ENCODE results near the gene PDGFD. TPM values are rescaled to one million over a fixed set of nuclear protein-coding genes. Genes with fewer than 3 reads are reported as not detected.

PDGFD gene
- total and polyA plus RNA-seq, 2 experiments from 2014 or later: 1.9 to 4.5 TPM

DNA sequence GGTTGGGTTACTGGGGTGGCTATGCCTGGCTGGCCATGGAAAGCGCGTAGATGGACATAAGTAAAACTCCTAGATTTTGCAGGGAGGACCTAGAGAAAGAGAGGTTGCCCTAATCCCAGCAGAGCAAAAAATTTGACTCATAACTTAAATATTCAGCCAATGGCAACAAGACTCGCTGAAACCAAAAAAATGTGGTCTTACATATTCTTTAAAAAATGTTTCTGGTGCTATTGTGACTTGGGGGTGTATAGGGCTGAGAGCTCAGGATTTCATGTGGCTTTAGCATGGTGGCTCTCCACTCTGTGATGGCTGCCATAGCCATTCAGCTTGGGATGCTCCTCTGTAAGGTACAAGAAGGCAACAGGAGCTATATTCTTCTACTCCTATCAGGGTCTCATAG, 27.2 kb upstream of the PDGFD start:
- H3K27ac Mint-ChIP-seq: no peak overlapping the region
- no peak overlapping the region for H3K4me3 ChIP-seq
- peaks cover 2% of the 10 kb centered on the region for H3K27me3 Mint-ChIP-seq (ENCODE audit: insufficient read depth, low read depth, poor library complexity)
- ATAC-seq: no peak
- no peaks in the 10 kb centered on the region for H4K20me1 ChIP-seq (replicated peaks; ENCODE audit: insufficient read depth)
- H3K9me2 ChIP-seq (ENCODE audit: insufficient read depth): no peaks in the 10 kb centered on the region
- H3K79me2 ChIP-seq (replicated peaks; ENCODE audit: insufficient read depth): no peaks in the 10 kb centered on the region
- peaks cover 14% of the 10 kb centered on the region; the same call in 2 of the 3 replicates for H3K9me3 Mint-ChIP-seq
- no peak for TF ChIP-seq JUNB (IDR thresholded peaks at IDR 0.05; ENCODE audit: unreplicated experiment)
- no peak for TF ChIP-seq NANOG (IDR thresholded peaks at IDR 0.05; ENCODE audit: borderline replicate concordance)
- no peak for TF ChIP-seq ZNF331 (CRISPR knock-in tag; IDR thresholded peaks at IDR 0.05; ENCODE audit: low read depth)
- TF ChIP-seq CREB1 (CRISPR knock-in tag; IDR thresholded peaks at IDR 0.05; ENCODE audit: low read depth): no peak
- TF ChIP-seq ZNF114 (CRISPR knock-in tag; IDR thresholded peaks at IDR 0.05): no peak
- TF ChIP-seq EZH2 (IDR thresholded peaks at IDR 0.05; ENCODE audit: low read depth, unreplicated experiment): no peak
- TF ChIP-seq, protein P1, sequence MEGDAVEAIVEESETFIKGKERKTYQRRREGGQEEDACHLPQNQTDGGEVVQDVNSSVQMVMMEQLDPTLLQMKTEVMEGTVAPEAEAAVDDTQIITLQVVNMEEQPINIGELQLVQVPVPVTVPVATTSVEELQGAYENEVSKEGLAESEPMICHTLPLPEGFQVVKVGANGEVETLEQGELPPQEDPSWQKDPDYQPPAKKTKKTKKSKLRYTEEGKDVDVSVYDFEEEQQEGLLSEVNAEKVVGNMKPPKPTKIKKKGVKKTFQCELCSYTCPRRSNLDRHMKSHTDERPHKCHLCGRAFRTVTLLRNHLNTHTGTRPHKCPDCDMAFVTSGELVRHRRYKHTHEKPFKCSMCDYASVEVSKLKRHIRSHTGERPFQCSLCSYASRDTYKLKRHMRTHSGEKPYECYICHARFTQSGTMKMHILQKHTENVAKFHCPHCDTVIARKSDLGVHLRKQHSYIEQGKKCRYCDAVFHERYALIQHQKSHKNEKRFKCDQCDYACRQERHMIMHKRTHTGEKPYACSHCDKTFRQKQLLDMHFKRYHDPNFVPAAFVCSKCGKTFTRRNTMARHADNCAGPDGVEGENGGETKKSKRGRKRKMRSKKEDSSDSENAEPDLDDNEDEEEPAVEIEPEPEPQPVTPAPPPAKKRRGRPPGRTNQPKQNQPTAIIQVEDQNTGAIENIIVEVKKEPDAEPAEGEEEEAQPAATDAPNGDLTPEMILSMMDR (conservative IDR thresholded peaks at IDR 0.05; ENCODE audit: low read depth in 2 of 2): no peak
- TF ChIP-seq, protein P2, sequence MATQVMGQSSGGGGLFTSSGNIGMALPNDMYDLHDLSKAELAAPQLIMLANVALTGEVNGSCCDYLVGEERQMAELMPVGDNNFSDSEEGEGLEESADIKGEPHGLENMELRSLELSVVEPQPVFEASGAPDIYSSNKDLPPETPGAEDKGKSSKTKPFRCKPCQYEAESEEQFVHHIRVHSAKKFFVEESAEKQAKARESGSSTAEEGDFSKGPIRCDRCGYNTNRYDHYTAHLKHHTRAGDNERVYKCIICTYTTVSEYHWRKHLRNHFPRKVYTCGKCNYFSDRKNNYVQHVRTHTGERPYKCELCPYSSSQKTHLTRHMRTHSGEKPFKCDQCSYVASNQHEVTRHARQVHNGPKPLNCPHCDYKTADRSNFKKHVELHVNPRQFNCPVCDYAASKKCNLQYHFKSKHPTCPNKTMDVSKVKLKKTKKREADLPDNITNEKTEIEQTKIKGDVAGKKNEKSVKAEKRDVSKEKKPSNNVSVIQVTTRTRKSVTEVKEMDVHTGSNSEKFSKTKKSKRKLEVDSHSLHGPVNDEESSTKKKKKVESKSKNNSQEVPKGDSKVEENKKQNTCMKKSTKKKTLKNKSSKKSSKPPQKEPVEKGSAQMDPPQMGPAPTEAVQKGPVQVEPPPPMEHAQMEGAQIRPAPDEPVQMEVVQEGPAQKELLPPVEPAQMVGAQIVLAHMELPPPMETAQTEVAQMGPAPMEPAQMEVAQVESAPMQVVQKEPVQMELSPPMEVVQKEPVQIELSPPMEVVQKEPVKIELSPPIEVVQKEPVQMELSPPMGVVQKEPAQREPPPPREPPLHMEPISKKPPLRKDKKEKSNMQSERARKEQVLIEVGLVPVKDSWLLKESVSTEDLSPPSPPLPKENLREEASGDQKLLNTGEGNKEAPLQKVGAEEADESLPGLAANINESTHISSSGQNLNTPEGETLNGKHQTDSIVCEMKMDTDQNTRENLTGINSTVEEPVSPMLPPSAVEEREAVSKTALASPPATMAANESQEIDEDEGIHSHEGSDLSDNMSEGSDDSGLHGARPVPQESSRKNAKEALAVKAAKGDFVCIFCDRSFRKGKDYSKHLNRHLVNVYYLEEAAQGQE (IDR thresholded peaks at IDR 0.05; ENCODE audit: unreplicated experiment): no peak
- no peak for TF ChIP-seq STAT1 (IDR thresholded peaks at IDR 0.05; ENCODE audit: unreplicated experiment)
- no peak for TF ChIP-seq EZH2phosphoT487 (IDR thresholded peaks at IDR 0.05; ENCODE audit: unreplicated experiment)
- TF ChIP-seq, protein P3, sequence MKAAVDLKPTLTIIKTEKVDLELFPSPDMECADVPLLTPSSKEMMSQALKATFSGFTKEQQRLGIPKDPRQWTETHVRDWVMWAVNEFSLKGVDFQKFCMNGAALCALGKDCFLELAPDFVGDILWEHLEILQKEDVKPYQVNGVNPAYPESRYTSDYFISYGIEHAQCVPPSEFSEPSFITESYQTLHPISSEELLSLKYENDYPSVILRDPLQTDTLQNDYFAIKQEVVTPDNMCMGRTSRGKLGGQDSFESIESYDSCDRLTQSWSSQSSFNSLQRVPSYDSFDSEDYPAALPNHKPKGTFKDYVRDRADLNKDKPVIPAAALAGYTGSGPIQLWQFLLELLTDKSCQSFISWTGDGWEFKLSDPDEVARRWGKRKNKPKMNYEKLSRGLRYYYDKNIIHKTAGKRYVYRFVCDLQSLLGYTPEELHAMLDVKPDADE (IDR thresholded peaks at IDR 0.05): no peak
- TF ChIP-seq, protein P4, sequence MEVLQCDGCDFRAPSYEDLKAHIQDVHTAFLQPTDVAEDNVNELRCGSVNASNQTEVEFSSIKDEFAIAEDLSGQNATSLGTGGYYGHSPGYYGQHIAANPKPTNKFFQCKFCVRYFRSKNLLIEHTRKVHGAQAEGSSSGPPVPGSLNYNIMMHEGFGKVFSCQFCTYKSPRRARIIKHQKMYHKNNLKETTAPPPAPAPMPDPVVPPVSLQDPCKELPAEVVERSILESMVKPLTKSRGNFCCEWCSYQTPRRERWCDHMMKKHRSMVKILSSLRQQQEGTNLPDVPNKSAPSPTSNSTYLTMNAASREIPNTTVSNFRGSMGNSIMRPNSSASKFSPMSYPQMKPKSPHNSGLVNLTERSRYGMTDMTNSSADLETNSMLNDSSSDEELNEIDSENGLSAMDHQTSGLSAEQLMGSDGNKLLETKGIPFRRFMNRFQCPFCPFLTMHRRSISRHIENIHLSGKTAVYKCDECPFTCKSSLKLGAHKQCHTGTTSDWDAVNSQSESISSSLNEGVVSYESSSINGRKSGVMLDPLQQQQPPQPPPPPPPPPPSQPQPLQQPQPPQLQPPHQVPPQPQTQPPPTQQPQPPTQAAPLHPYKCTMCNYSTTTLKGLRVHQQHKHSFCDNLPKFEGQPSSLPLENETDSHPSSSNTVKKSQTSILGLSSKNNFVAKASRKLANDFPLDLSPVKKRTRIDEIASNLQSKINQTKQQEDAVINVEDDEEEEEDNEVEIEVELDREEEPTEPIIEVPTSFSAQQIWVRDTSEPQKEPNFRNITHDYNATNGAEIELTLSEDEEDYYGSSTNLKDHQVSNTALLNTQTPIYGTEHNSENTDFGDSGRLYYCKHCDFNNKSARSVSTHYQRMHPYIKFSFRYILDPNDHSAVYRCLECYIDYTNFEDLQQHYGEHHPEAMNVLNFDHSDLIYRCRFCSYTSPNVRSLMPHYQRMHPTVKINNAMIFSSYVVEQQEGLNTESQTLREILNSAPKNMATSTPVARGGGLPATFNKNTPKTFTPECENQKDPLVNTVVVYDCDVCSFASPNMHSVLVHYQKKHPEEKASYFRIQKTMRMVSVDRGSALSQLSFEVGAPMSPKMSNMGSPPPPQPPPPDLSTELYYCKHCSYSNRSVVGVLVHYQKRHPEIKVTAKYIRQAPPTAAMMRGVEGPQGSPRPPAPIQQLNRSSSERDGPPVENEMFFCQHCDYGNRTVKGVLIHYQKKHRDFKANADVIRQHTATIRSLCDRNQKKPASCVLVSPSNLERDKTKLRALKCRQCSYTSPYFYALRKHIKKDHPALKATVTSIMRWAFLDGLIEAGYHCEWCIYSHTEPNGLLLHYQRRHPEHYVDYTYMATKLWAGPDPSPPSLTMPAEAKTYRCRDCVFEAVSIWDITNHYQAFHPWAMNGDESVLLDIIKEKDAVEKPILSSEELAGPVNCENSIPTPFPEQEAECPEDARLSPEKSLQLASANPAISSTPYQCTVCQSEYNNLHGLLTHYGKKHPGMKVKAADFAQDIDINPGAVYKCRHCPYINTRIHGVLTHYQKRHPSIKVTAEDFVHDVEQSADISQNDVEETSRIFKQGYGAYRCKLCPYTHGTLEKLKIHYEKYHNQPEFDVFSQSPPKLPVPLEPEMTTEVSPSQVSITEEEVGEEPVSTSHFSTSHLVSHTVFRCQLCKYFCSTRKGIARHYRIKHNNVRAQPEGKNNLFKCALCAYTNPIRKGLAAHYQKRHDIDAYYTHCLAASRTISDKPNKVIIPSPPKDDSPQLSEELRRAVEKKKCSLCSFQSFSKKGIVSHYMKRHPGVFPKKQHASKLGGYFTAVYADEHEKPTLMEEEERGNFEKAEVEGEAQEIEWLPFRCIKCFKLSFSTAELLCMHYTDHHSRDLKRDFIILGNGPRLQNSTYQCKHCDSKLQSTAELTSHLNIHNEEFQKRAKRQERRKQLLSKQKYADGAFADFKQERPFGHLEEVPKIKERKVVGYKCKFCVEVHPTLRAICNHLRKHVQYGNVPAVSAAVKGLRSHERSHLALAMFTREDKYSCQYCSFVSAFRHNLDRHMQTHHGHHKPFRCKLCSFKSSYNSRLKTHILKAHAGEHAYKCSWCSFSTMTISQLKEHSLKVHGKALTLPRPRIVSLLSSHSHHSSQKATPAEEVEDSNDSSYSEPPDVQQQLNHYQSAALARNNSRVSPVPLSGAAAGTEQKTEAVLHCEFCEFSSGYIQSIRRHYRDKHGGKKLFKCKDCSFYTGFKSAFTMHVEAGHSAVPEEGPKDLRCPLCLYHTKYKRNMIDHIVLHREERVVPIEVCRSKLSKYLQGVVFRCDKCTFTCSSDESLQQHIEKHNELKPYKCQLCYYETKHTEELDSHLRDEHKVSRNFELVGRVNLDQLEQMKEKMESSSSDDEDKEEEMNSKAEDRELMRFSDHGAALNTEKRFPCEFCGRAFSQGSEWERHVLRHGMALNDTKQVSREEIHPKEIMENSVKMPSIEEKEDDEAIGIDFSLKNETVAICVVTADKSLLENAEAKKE (CRISPR knock-in tag; IDR thresholded peaks at IDR 0.05): no peak
- TF ChIP-seq POLR2AphosphoS5 (IDR thresholded peaks at IDR 0.05; ENCODE audit: low read depth): no peak
- no peak overlapping the region for H2AFZ ChIP-seq
- no peak overlapping the region for H3K4me2 ChIP-seq
- H3K36me3 ChIP-seq (ENCODE audit: insufficient read depth): no peaks in the 10 kb centered on the region
- H3K36me3 Mint-ChIP-seq (ENCODE audit: low read depth): peaks cover 6% of the 10 kb centered on the region; the same call in 2 of the 3 replicates
- no peak overlapping the region for H3K4me3 Mint-ChIP-seq
- H3K27ac ChIP-seq (ENCODE audit: low read depth): no peak overlapping the region
- H3K4me1 ChIP-seq (ENCODE audit: insufficient read depth): peaks cover 6% of the 10 kb centered on the region; the same call in 1 of the 2 replicates
- no peaks in the 10 kb centered on the region for H3K27me3 ChIP-seq (ENCODE audit: insufficient read depth)
- no peaks in the 10 kb centered on the region; the same call in 2 of the 3 replicates for H3K4me1 Mint-ChIP-seq
- no peaks in the 10 kb centered on the region for H3F3A ChIP-seq (replicated peaks; ENCODE audit: low read depth)
- no peak for DNase-seq (ENCODE audit: low spot score)
